Liver (tissue), 9 donors: ENCODE results near the gene RERE. TPM values are rescaled to one million over a fixed set of nuclear protein-coding genes. Genes with fewer than 3 reads are reported as not detected.

Experiments
- DNase-seq: peaks from one replicate; pipeline ENCODE4 v3.0.0-alpha.2; 2017; ENCODE audit warnings: low spot score
- H3K27ac ChIP-seq, 2 donors: one replicate each; pipeline ENCODE4 v1.7.0; 2013; ENCODE audit warnings: inconsistent platforms in 2 of 2, low read length in 2 of 2, control low read depth in 1 of 2, low read depth in 1 of 2, mild to moderate bottlenecking in 1 of 2
- H3K27me3 ChIP-seq, 4 donors: one replicate each; pipeline versions ENCODE4 v1.6.1 to v1.7.0; 2013; ENCODE audit warnings: low read length in 3 of 4, inconsistent platforms in 1 of 4, mild to moderate bottlenecking in 1 of 4, moderate library complexity in 1 of 4; ENCODE audit not compliant: control insufficient read depth in 4 of 4, insufficient read depth in 4 of 4
- H3K36me3 ChIP-seq, 4 donors: one replicate each; pipeline versions ENCODE4 v1.6.1 to v1.7.0; 2013; ENCODE audit warnings: low read length in 3 of 4, mild to moderate bottlenecking in 3 of 4, low read depth in 1 of 4, moderate library complexity in 1 of 4; ENCODE audit not compliant: control insufficient read depth in 4 of 4, insufficient read depth in 3 of 4
- H3K4me1 ChIP-seq, 4 donors: one replicate each; pipeline versions ENCODE4 v1.6.1 to v1.7.0; 2013; ENCODE audit warnings: low read length in 3 of 4, mild to moderate bottlenecking in 3 of 4, moderate library complexity in 1 of 4; ENCODE audit not compliant: control insufficient read depth in 4 of 4, insufficient read depth in 4 of 4
- H3K4me3 ChIP-seq, 3 donors: one replicate each; pipeline versions ENCODE4 v1.6.1 to v1.7.0; 2013; ENCODE audit warnings: low read length in 3 of 3, control low read depth in 1 of 3, low read depth in 1 of 3, mild to moderate bottlenecking in 1 of 3
- H3K9ac ChIP-seq, 2 donors: one replicate each; pipeline ENCODE4 v1.7.0; 2013; ENCODE audit warnings: low read length in 2 of 2, mild to moderate bottlenecking in 2 of 2, moderate library complexity in 2 of 2, control low read depth in 1 of 2, low read depth in 1 of 2
- H3K9me3 ChIP-seq, 4 donors: one replicate each; pipeline versions ENCODE4 v1.6.1 to v1.7.0; 2013; ENCODE audit warnings: low read length in 3 of 4; ENCODE audit not compliant: control insufficient read depth in 4 of 4
- ATF3 ChIP-seq: IDR thresholded peaks from 2 replicates; pipeline ENCODE4 v1.6.1; 2016; ENCODE audit warnings: antibody characterized with exemption
- FOXA1 ChIP-seq: IDR thresholded peaks from 2 replicates; pipeline ENCODE4 v1.6.1; 2016; ENCODE audit warnings: antibody characterized with exemption
- FOXA2 ChIP-seq: IDR thresholded peaks from 2 replicates; pipeline ENCODE4 v1.6.1; 2016; ENCODE audit warnings: antibody characterized with exemption
- GABPA ChIP-seq, 2 donors: IDR thresholded peaks in 1 of 2; conservative IDR thresholded peaks in 1 of 2; 2 replicates each; pipeline ENCODE4 v1.6.1; 2016; ENCODE audit warnings: antibody characterized with exemption in 2 of 2, mild to moderate bottlenecking in 1 of 2, moderate library complexity in 1 of 2
- HNF4A ChIP-seq, 2 donors: conservative IDR thresholded peaks; 2 replicates each; pipeline ENCODE4 v1.6.1; 2016; ENCODE audit warnings: antibody characterized with exemption in 2 of 2, mild to moderate bottlenecking in 2 of 2
- HNF4G ChIP-seq: IDR thresholded peaks from 2 replicates; pipeline ENCODE4 v1.6.1; 2016; ENCODE audit warnings: antibody characterized with exemption
- NR2F2 ChIP-seq: IDR thresholded peaks from 2 replicates; pipeline ENCODE4 v1.6.1; 2016; ENCODE audit warnings: antibody characterized with exemption
- RXRA ChIP-seq, 2 donors: IDR thresholded peaks; 2 replicates each; pipeline ENCODE4 v1.6.1; 2017 to 2018; ENCODE audit warnings: antibody characterized with exemption in 2 of 2, mild to moderate bottlenecking in 1 of 2
- TAF1 ChIP-seq: conservative IDR thresholded peaks from 2 replicates; pipeline ENCODE4 v1.6.1; 2016; ENCODE audit warnings: antibody characterized with exemption, mild to moderate bottlenecking
- WGBS: extraction: QIAGEN DNeasy Blood & Tissue Kit; methylation state at CpG from one replicate; pipeline ENCODE4 v1.1.7; 2013; 5-methylcytosine and 5-hydroxymethylcytosine counted together
- polyA plus RNA-seq, 2 donors: library from polyadenylated mRNA; stranded (reverse) in 1 of 2; unstranded in 1 of 2; fragments of 200-250 nt in 1 of 2; fragments of >200 nt in 1 of 2; fragmentation: Nextera tagmentation in 1 of 2; extraction: Ambion mirVana in 1 of 2; gene quantifications; one replicate each; pipeline versions ENCODE4 v1.2.1 to v1.2.3, GENCODE V29; 2013 to 2015
- total RNA-seq, 2 donors: library from RNA; depleted of rRNA; stranded (reverse); fragments of >200 nt; gene quantifications; one replicate each; pipeline ENCODE4 v1.2.3, GENCODE V29; 2014
- TF ChIP-seq, protein P1 (sequence below): IDR thresholded peaks from 2 replicates; pipeline ENCODE4 v1.6.1; 2016; ENCODE audit warnings: antibody characterized with exemption
- TF ChIP-seq, protein P2 (sequence below): IDR thresholded peaks from 2 replicates; pipeline ENCODE4 v1.6.1; 2016; ENCODE audit warnings: antibody characterized with exemption, mild to moderate bottlenecking
- donor health status: healthy.
- donor health status: healthy.
- donor health status: healthy.
- donor health status: healthy.
- donor health status: healthy.

RERE gene
- total and polyA plus RNA-seq, 4 donors, result 9.8 to 49.1 (median 24.8) TPM

GRCh38 chr1:8342325-8342724 lies 475.1 kb downstream of the RERE start:
- Histone ChIP-seq H3K9me3 (no peaks in the 10 kb centered on the region), H3K4me3 (no peak overlapping the region), H3K27me3 (no peaks in the 10 kb centered on the region), H3K4me1 (no peaks in the 10 kb centered on the region), H3K9ac (no peak overlapping the region), H3K36me3 (no peaks in the 10 kb centered on the region), H3K27ac (no peak overlapping the region)
- TF ChIP-seq, protein P1, sequence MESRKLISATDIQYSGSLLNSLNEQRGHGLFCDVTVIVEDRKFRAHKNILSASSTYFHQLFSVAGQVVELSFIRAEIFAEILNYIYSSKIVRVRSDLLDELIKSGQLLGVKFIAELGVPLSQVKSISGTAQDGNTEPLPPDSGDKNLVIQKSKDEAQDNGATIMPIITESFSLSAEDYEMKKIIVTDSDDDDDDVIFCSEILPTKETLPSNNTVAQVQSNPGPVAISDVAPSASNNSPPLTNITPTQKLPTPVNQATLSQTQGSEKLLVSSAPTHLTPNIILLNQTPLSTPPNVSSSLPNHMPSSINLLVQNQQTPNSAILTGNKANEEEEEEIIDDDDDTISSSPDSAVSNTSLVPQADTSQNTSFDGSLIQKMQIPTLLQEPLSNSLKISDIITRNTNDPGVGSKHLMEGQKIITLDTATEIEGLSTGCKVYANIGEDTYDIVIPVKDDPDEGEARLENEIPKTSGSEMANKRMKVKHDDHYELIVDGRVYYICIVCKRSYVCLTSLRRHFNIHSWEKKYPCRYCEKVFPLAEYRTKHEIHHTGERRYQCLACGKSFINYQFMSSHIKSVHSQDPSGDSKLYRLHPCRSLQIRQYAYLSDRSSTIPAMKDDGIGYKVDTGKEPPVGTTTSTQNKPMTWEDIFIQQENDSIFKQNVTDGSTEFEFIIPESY, result no peak
- TF ChIP-seq RXRA (IDR thresholded peaks at IDR 0.05) (peak in 1 of 2 donors; percentile 20), NR2F2 (peak; percentile 13)
- 88% methylated on average over 10 of the region's 10 CpGs for WGBS
- no peak for DNase-seq

- DNase-seq, result no peak
- H3K36me3 ChIP-seq, result no peaks in the 10 kb centered on the region
These were observed 477.0 kb downstream of the RERE start for GRCh38 chr1:8340448-8340847.

More at GRCh38 chr1:8340448-8340847, 477.0 kb downstream of the RERE start:
- no peaks in the 10 kb centered on the region for H3K27me3 ChIP-seq
- H3K4me3 ChIP-seq, result no peak overlapping the region
- H3K9me3 ChIP-seq, result no peaks in the 10 kb centered on the region
- H3K9ac ChIP-seq, result no peak overlapping the region
- no peaks in the 10 kb centered on the region for H3K4me1 ChIP-seq
- no peak overlapping the region for H3K27ac ChIP-seq
- TF ChIP-seq, protein P2, sequence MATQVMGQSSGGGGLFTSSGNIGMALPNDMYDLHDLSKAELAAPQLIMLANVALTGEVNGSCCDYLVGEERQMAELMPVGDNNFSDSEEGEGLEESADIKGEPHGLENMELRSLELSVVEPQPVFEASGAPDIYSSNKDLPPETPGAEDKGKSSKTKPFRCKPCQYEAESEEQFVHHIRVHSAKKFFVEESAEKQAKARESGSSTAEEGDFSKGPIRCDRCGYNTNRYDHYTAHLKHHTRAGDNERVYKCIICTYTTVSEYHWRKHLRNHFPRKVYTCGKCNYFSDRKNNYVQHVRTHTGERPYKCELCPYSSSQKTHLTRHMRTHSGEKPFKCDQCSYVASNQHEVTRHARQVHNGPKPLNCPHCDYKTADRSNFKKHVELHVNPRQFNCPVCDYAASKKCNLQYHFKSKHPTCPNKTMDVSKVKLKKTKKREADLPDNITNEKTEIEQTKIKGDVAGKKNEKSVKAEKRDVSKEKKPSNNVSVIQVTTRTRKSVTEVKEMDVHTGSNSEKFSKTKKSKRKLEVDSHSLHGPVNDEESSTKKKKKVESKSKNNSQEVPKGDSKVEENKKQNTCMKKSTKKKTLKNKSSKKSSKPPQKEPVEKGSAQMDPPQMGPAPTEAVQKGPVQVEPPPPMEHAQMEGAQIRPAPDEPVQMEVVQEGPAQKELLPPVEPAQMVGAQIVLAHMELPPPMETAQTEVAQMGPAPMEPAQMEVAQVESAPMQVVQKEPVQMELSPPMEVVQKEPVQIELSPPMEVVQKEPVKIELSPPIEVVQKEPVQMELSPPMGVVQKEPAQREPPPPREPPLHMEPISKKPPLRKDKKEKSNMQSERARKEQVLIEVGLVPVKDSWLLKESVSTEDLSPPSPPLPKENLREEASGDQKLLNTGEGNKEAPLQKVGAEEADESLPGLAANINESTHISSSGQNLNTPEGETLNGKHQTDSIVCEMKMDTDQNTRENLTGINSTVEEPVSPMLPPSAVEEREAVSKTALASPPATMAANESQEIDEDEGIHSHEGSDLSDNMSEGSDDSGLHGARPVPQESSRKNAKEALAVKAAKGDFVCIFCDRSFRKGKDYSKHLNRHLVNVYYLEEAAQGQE, result no peak
- TF ChIP-seq HNF4A (conservative IDR thresholded peaks at IDR 0.05) (no peak), GABPA (IDR thresholded peaks at IDR 0.05 in 1 of 2, conservative IDR thresholded peaks at IDR 0.05 in 1 of 2) (no peak), FOXA2 (no peak), HNF4G (no peak), TAF1 (no peak), FOXA1 (no peak), ATF3 (no peak), NR2F2 (no peak)
- TF ChIP-seq, protein P1, result no peak
- 87% methylated on average over 6 of the region's 6 CpGs for WGBS
